HCT116 (cell line): ENCODE measurements around the gene GBP5. TPM values are rescaled to one million over a fixed set of nuclear protein-coding genes. Genes with fewer than 3 reads are reported as not detected.

ENCODE experiments used
- ATAC-seq: fragments of 200-7000 bp; cut with Tn5 transposase; 2 replicates; pipeline ENCODE4 v1.9.1; 2020; ENCODE audit warnings: mild to moderate bottlenecking, moderate library complexity
- BruUV-seq: library from RNA; stranded (reverse); fragments of 400-500 nt; replicated peaks from 2 replicates; lab custom pipeline; 2021; lab: Mats Ljungman, UMichigan
- CTCF ChIA-PET: fragments of 300-600 bp; sonication (Branson Sonifier 250); formaldehyde crosslinking; loops from one replicate; lab custom pipeline; 2021; ENCODE audit warnings: antibody characterized with exemption; lab: Charles Lee
- POLR2A ChIA-PET: fragments of 300-600, 350-600 bp; sonication (Branson Sonifier 250); formaldehyde crosslinking; loops from one replicate; lab custom pipeline; 2021; ENCODE audit warnings: antibody characterized with exemption; lab: Charles Lee
- RAD21 ChIA-PET, 2 experiments: fragments of 300-600 bp; sonication (Branson Sonifier 250); formaldehyde crosslinking; loops; one replicate each; lab custom pipeline; 2023; ENCODE audit warnings: low total read pairs in 2 of 2; ENCODE audit not compliant: uncharacterized antibody in 2 of 2, unreplicated experiment in 2 of 2, low non-redundant PET in 1 of 2; lab: Charles Lee
- DNase-seq: peaks from one replicate; pipeline ENCODE4 v3.0.0-alpha.2; 2010; ENCODE audit warnings: low read depth, low spot score
- H2AFZ ChIP-seq: fragments of 200-600 bp; shearing (Covaris generic), sonication (generic); 2 replicates; pipeline ENCODE4 v1.6.1; 2017; ENCODE audit warnings: low read depth, mixed run types, mixed read lengths, antibody characterized with exemption, low read length; ENCODE audit not compliant: poor library complexity, severe bottlenecking
- H3K27ac ChIP-seq: 2 replicates; pipeline ENCODE4 v1.5.1; 2012; ENCODE audit warnings: low read depth, low read length
- H3K27me3 ChIP-seq: fragments of 200-600 bp; sonication (generic); 2 replicates; pipeline ENCODE4 v1.6.1; 2016; ENCODE audit warnings: mixed run types, low read length, mixed read lengths; ENCODE audit not compliant: insufficient read depth
- H3K36me3 ChIP-seq, 2 experiments: fragments of 200-500 bp in 1 of 2; fragments of 200-600 bp in 1 of 2; sonication (Bioruptor generic) in 1 of 2; sonication (generic) in 1 of 2; 2 replicates each; pipeline versions ENCODE4 v1.5.1 to v1.6.1; 2014 to 2016; ENCODE audit warnings: low read length in 2 of 2, inconsistent platforms in 1 of 2, mixed read lengths in 1 of 2, mixed run types in 1 of 2; ENCODE audit not compliant: insufficient read depth in 2 of 2, control insufficient read depth in 1 of 2
- H3K4me1 ChIP-seq, 2 experiments: fragments of 200-600 bp in 1 of 2; sonication (generic) in 1 of 2; 2 replicates each; pipeline versions ENCODE4 v1.5.1 to v1.6.1; 2012 to 2017; ENCODE audit warnings: low read length in 2 of 2, inconsistent platforms in 1 of 2, mild to moderate bottlenecking in 1 of 2, mixed read lengths in 1 of 2, mixed run types in 1 of 2, moderate library complexity in 1 of 2; ENCODE audit not compliant: insufficient read depth in 2 of 2, control insufficient read depth in 1 of 2
- H3K4me2 ChIP-seq: fragments of 200-600 bp; sonication (generic); 2 replicates; pipeline ENCODE4 v1.6.1; 2017; ENCODE audit warnings: mixed run types, low read length, mixed read lengths
- H3K4me3 ChIP-seq, 2 experiments: fragments of 200-600 bp in 1 of 2; sonication (generic) in 1 of 2; replicated peaks in 1 of 2; 2 replicates each; pipeline ENCODE4 v1.5.1; 2011 to 2016; ENCODE audit warnings: low read length in 2 of 2, control low read depth in 1 of 2, low read depth in 1 of 2, mild to moderate bottlenecking in 1 of 2, mixed read lengths in 1 of 2, mixed run types in 1 of 2
- H3K79me2 ChIP-seq: fragments of 200-600 bp; sonication (generic); 2 replicates; pipeline ENCODE4 v1.6.1; 2017; ENCODE audit warnings: mild to moderate bottlenecking, mixed run types, low read length, moderate library complexity, mixed read lengths; ENCODE audit not compliant: insufficient read depth
- H3K9ac ChIP-seq: fragments of 200-600 bp; sonication (generic); 2 replicates; pipeline ENCODE4 v1.6.1; 2016; ENCODE audit warnings: low read length, mixed read lengths
- H3K9me2 ChIP-seq: fragments of 200-600 bp; sonication (generic), shearing (Covaris generic); 2 replicates; pipeline ENCODE4 v1.6.1; 2017; ENCODE audit warnings: mixed run types, mild to moderate bottlenecking, moderate library complexity; ENCODE audit not compliant: insufficient read depth
- H3K9me3 ChIP-seq, 2 experiments: fragments of 200-500 bp in 1 of 2; fragments of 200-600 bp in 1 of 2; sonication (Bioruptor generic) in 1 of 2; sonication (generic) in 1 of 2; 2 replicates each; pipeline ENCODE4 v1.6.1; 2014 to 2017; ENCODE audit warnings: low read length in 2 of 2, mixed read lengths in 2 of 2, inconsistent platforms in 1 of 2, low read depth in 1 of 2, mild to moderate bottlenecking in 1 of 2, mixed run types in 1 of 2, moderate library complexity in 1 of 2; ENCODE audit not compliant: control insufficient read depth in 1 of 2, insufficient read depth in 1 of 2
- H4K20me1 ChIP-seq: fragments of 200-600 bp; sonication (generic), shearing (Covaris generic); 2 replicates; pipeline ENCODE4 v1.6.1; 2017; ENCODE audit warnings: mixed run types, mild to moderate bottlenecking, moderate library complexity; ENCODE audit not compliant: insufficient read depth
- POLR2A ChIP-seq: IDR thresholded peaks from 2 replicates; pipeline ENCODE4 v1.7.0; 2011; ENCODE audit warnings: borderline replicate concordance; ENCODE audit not compliant: insufficient read depth, insufficient read length; ENCODE audit errors: extremely low read depth
- TCF7L2 ChIP-seq: IDR thresholded peaks from 2 replicates; pipeline ENCODE4 v1.7.0; 2011; ENCODE audit warnings: borderline replicate concordance, inconsistent platforms; ENCODE audit not compliant: insufficient read depth, insufficient read length; ENCODE audit errors: extremely low read depth
- intact Hi-C: fragments of 100-400 bp; cut with micrococcal nuclease; formaldehyde crosslinking; loops from 2 replicates; pipeline ENCODE4 v1.10.0; 2022
- total RNA-seq: library from RNA; stranded (reverse); gene quantifications from one replicate; pipeline ENCODE4 v1.2.1, GENCODE V29; 2021; ENCODE audit not compliant: unreplicated experiment
- TF ChIP-seq, protein P1 (sequence below): IDR thresholded peaks from 2 replicates; pipeline ENCODE4 v1.6.1; 2011; ENCODE audit warnings: mild to moderate bottlenecking, low read length, moderate library complexity; ENCODE audit not compliant: insufficient replicate concordance; ENCODE audit errors: extremely low read depth

The GBP5 gene
- total RNA-seq, 1 experiment from 2014 or later, result 0.17 TPM

DNA sequence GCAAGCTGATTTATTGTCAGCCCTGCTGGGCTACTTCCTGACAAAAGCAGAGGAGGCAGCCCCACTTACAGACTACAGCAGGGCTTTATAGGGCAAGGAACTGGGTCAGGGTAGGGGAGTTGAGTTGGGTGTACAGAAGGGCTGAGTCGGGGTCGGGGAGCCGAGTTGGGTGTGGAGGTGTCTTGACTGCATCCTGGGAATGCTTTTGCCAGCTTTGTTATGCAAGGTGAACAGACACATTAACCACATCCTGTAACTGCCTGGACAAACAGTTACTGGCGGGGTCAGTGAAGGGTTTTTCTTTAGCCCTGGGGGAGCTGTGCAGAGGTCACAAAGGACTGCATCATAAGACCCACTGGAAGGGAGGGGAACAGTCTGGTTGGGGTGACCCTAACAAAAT is 39.1 kb upstream of the GBP5 start:
- ChIA-PET POLR2A (no interaction called here), CTCF (no interaction called here), RAD21 (no interaction called here)
- no peak overlapping the region for H3K27ac ChIP-seq
- no peak overlapping the region for H3K4me3 ChIP-seq
- DNase-seq, result no peak
- no peaks in the 10 kb centered on the region for H3K9me2 ChIP-seq
- H3K9ac ChIP-seq, result no peak overlapping the region
- H3K4me2 ChIP-seq, result no peak overlapping the region
- no peaks in the 10 kb centered on the region for H3K27me3 ChIP-seq
- no peaks in the 10 kb centered on the region for H3K36me3 ChIP-seq
- no peaks in the 10 kb centered on the region for H3K4me1 ChIP-seq
- no peaks in the 10 kb centered on the region for H3K9me3 ChIP-seq
- no peaks in the 10 kb centered on the region for H4K20me1 ChIP-seq
- no peak for ATAC-seq
- TF ChIP-seq, protein P1, sequence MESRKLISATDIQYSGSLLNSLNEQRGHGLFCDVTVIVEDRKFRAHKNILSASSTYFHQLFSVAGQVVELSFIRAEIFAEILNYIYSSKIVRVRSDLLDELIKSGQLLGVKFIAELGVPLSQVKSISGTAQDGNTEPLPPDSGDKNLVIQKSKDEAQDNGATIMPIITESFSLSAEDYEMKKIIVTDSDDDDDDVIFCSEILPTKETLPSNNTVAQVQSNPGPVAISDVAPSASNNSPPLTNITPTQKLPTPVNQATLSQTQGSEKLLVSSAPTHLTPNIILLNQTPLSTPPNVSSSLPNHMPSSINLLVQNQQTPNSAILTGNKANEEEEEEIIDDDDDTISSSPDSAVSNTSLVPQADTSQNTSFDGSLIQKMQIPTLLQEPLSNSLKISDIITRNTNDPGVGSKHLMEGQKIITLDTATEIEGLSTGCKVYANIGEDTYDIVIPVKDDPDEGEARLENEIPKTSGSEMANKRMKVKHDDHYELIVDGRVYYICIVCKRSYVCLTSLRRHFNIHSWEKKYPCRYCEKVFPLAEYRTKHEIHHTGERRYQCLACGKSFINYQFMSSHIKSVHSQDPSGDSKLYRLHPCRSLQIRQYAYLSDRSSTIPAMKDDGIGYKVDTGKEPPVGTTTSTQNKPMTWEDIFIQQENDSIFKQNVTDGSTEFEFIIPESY, result no peak
- intact Hi-C loops, result no loop called here
- no TSS peak for BruUV-seq
- H2AFZ ChIP-seq, result no peak overlapping the region
- no peaks in the 10 kb centered on the region for H3K79me2 ChIP-seq

GRCh38 chr1:89310976-89311375 is 38.3 kb upstream of the GBP5 start:
- TF ChIP-seq TCF7L2, result no peak
- no peak for TF ChIP-seq POLR2A
- ChIA-PET POLR2A (no interaction called here), RAD21 (no interaction called here), CTCF (no interaction called here)
- Histone ChIP-seq H4K20me1 (no peaks in the 10 kb centered on the region), H3K27ac (no peak overlapping the region), H3K4me1 (no peaks in the 10 kb centered on the region), H3K36me3 (no peaks in the 10 kb centered on the region), H3K4me3 (no peak overlapping the region), H3K27me3 (no peaks in the 10 kb centered on the region), H3K79me2 (no peaks in the 10 kb centered on the region), H2AFZ (no peak overlapping the region), H3K9ac (no peak overlapping the region), H3K9me3 (no peaks in the 10 kb centered on the region), H3K4me2 (no peak overlapping the region), H3K9me2 (no peaks in the 10 kb centered on the region)
- intact Hi-C loops, result no loop called here
- ATAC-seq, result no peak
- BruUV-seq, result no TSS peak
- no peak for DNase-seq
